Fibroblast of lung (primary cell): Measurements from ENCODE around the gene TMEM208. TPM values are rescaled to one million over a fixed set of nuclear protein-coding genes. Genes with fewer than 3 reads are reported as not detected.
A peak's percentile ranks its signal among the peaks of the same experiment; 100 is the strongest.

Experiments used
- DNase-seq, 2 donors: peaks; one replicate each; pipeline versions ENCODE4 v3.0.0 to v3.0.0-alpha.2; 2010; ENCODE audit warnings: low read depth in 2 of 2
- H2AFZ ChIP-seq: 2 replicates; pipeline ENCODE4 v1.5.1; 2012; ENCODE audit warnings: low read length, control low read depth, inconsistent platforms
- H3K27ac ChIP-seq: 2 replicates; pipeline ENCODE4 v1.5.1; 2011; ENCODE audit warnings: low read length, control low read depth; ENCODE audit not compliant: insufficient read depth
- H3K27me3 ChIP-seq: 2 replicates; pipeline ENCODE4 v1.5.1; 2011; ENCODE audit warnings: mild to moderate bottlenecking, low read length; ENCODE audit not compliant: control insufficient read depth, insufficient read depth
- H3K36me3 ChIP-seq: 2 replicates; pipeline ENCODE4 v1.5.1; 2011; ENCODE audit warnings: low read length; ENCODE audit not compliant: control insufficient read depth, insufficient read depth
- H3K4me1 ChIP-seq: 2 replicates; pipeline ENCODE4 v1.5.1; 2011; ENCODE audit warnings: low read length; ENCODE audit not compliant: control insufficient read depth, insufficient read depth; ENCODE audit errors: extremely low read depth
- H3K4me2 ChIP-seq: 2 replicates; pipeline ENCODE4 v1.5.1; 2011; ENCODE audit warnings: low read length, control low read depth; ENCODE audit not compliant: insufficient read depth; ENCODE audit errors: extremely low read depth
- H3K4me3 ChIP-seq, 4 experiments: fragments of 200-600 bp in 1 of 4; sonication (generic) in 1 of 4; replicated peaks in 1 of 4; 2 replicates each; pipeline ENCODE4 v1.5.1; 2011 to 2016; ENCODE audit warnings: low read length in 4 of 4, low read depth in 3 of 4, mild to moderate bottlenecking in 3 of 4, control low read depth in 2 of 4, inconsistent platforms in 1 of 4, mixed read lengths in 1 of 4; ENCODE audit not compliant: insufficient read depth in 1 of 4; ENCODE audit errors: control extremely low read depth in 1 of 4
- H3K79me2 ChIP-seq: 2 replicates; pipeline ENCODE4 v1.5.1; 2012; ENCODE audit warnings: mild to moderate bottlenecking, low read length, inconsistent platforms; ENCODE audit not compliant: control insufficient read depth, insufficient read depth
- H3K9ac ChIP-seq: 2 replicates; pipeline ENCODE4 v1.5.1; 2011; ENCODE audit warnings: mild to moderate bottlenecking, low read length, control low read depth; ENCODE audit not compliant: insufficient read depth
- H3K9me3 ChIP-seq: 2 replicates; pipeline ENCODE4 v1.5.1; 2012; ENCODE audit warnings: low read depth, low read length; ENCODE audit not compliant: control insufficient read depth, insufficient read depth
- H4K20me1 ChIP-seq: 2 replicates; pipeline ENCODE4 v1.5.1; 2011; ENCODE audit warnings: low read length; ENCODE audit not compliant: control insufficient read depth, insufficient read depth; ENCODE audit errors: extremely low read depth
- CTCF ChIP-seq, 2 donors: IDR thresholded peaks in 1 of 2; conservative IDR thresholded peaks in 1 of 2; 1 replicate in 1 of 2; 2 replicates in 1 of 2; pipeline ENCODE4 v1.5.1; 2011 to 2012; ENCODE audit warnings: low read length in 2 of 2, control low read depth in 1 of 2, inconsistent platforms in 1 of 2, low read depth in 1 of 2, mild to moderate bottlenecking in 1 of 2
- EZH2 ChIP-seq: IDR thresholded peaks from 2 replicates; pipeline ENCODE4 v1.5.1; 2012; ENCODE audit warnings: low read length, control low read depth, mild to moderate bottlenecking; ENCODE audit errors: missing control alignments
- polyA plus RNA-seq, 2 donors: library from polyadenylated mRNA; depleted of rRNA in 1 of 2; stranded (reverse) in 1 of 2; unstranded in 1 of 2; fragments of >200 nt; gene quantifications; 2 replicates each; pipeline ENCODE4 v1.2.1, GENCODE V29; 2011 to 2012; ENCODE audit warnings: missing spikeins in 1 of 2
- total RNA-seq: library from RNA; depleted of rRNA; stranded (reverse); fragments of >200 nt; gene quantifications from 2 replicates; pipeline ENCODE4 v1.2.1, GENCODE V29; 2014

The TMEM208 gene
- total and polyA plus RNA-seq, 2 donors (not counting 1 experiment from before 2014, with no cell fraction given), result 26.3 to 43.2 TPM

GRCh38 chr16:67238278-67238575 is 11.3 kb downstream of the TMEM208 start:
- Histone ChIP-seq H3K27me3 (no peaks in the 10 kb centered on the region), H4K20me1 (no peaks in the 10 kb centered on the region), H3K9ac (no peak overlapping the region), H2AFZ (no peak overlapping the region), H3K4me2 (no peak overlapping the region), H3K27ac (no peak overlapping the region), H3K9me3 (no peaks in the 10 kb centered on the region), H3K4me1 (peaks cover 29% of the 10 kb centered on the region), H3K36me3 (peaks cover 39% of the 10 kb centered on the region), H3K4me3 (no peak overlapping the region), H3K79me2 (peaks cover 27% of the 10 kb centered on the region)
- DNase-seq, result no peak
- no peak for TF ChIP-seq EZH2
- TF ChIP-seq CTCF (conservative IDR thresholded peaks at IDR 0.05 in 1 of 2, IDR thresholded peaks at IDR 0.05 in 1 of 2; ENCODE audit: low read depth in 1 of 2, low read length in 2 of 2), result no peak

- H3K9me3 ChIP-seq, result no peaks in the 10 kb centered on the region
- H3K27me3 ChIP-seq, result no peaks in the 10 kb centered on the region
- DNase-seq, result no peak
- no peak overlapping the region for H3K9ac ChIP-seq
- no peak overlapping the region for H3K4me2 ChIP-seq
- peaks cover 34% of the 10 kb centered on the region for H3K79me2 ChIP-seq
- no peaks in the 10 kb centered on the region for H4K20me1 ChIP-seq
- H2AFZ ChIP-seq, result no peak overlapping the region
- H3K36me3 ChIP-seq, result peaks cover 34% of the 10 kb centered on the region
- no peak for TF ChIP-seq EZH2
- no peak for TF ChIP-seq CTCF (conservative IDR thresholded peaks at IDR 0.05 in 1 of 2, IDR thresholded peaks at IDR 0.05 in 1 of 2; ENCODE audit: low read depth in 1 of 2, low read length in 2 of 2)
- H3K4me1 ChIP-seq, result peaks cover 36% of the 10 kb centered on the region
- H3K27ac ChIP-seq, result no peak overlapping the region
- no peak overlapping the region for H3K4me3 ChIP-seq
Measured at GRCh38 chr16:67238806-67239470, 12.0 kb downstream of the TMEM208 start.

GRCh38 chr16:67240506-67240905 is 13.6 kb downstream of the TMEM208 start:
- Histone ChIP-seq H2AFZ (no peak overlapping the region), H3K9ac (peak overlapping the region; percentile 57), H3K9me3 (no peaks in the 10 kb centered on the region), H3K36me3 (peaks cover 30% of the 10 kb centered on the region), H3K79me2 (peaks cover 43% of the 10 kb centered on the region), H3K4me1 (peaks cover 52% of the 10 kb centered on the region), H3K4me2 (peak overlapping the region; percentile 23), H3K27me3 (no peaks in the 10 kb centered on the region), H4K20me1 (no peaks in the 10 kb centered on the region), H3K27ac (peak overlapping the region; percentile 75), H3K4me3 (no peak overlapping the region)
- TF ChIP-seq EZH2, result no peak
- TF ChIP-seq CTCF (conservative IDR thresholded peaks at IDR 0.05 in 1 of 2, IDR thresholded peaks at IDR 0.05 in 1 of 2; ENCODE audit: low read depth in 1 of 2, low read length in 2 of 2), result no peak
- peak in 1 of 2 donors; percentile 59 for DNase-seq
